ENCODE data around the gene CRTC1.

Gene CRTC1

GRCh38 chr19:18653853-18654252 lies 29.6 kb upstream of the CRTC1 start:
- no peak for DNase-seq

- DNase-seq: no peak
Measured at GRCh38 chr19:18654469-18654868, 29.0 kb upstream of the CRTC1 start.

- no peak for DNase-seq
Measured at GRCh38 chr19:18655173-18655844, 28.2 kb upstream of the CRTC1 start.

- DNase-seq: no peak
Measured at GRCh38 chr19:18656337-18657086, 27.0 kb upstream of the CRTC1 start.

GRCh38 chr19:18657590-18658365 lies 25.7 kb upstream of the CRTC1 start:
- DNase-seq: peak; percentile 67

- no peak for DNase-seq
Measured at GRCh38 chr19:18658366-18658855, 25.1 kb upstream of the CRTC1 start.

GRCh38 chr19:18659281-18660050 lies 24.0 kb upstream of the CRTC1 start:
- DNase-seq: peak; percentile 85

GRCh38 chr19:18660051-18660910 lies 23.2 kb upstream of the CRTC1 start:
- no peak for DNase-seq

GRCh38 chr19:18660939-18661670 lies 22.4 kb upstream of the CRTC1 start:
- DNase-seq: no peak

- DNase-seq: no peak
Measured at GRCh38 chr19:18662972-18663732, 20.3 kb upstream of the CRTC1 start.

GRCh38 chr19:18663940-18664530 lies 19.4 kb upstream of the CRTC1 start:
- no peak for DNase-seq

GRCh38 chr19:18665771-18666202 lies 17.7 kb upstream of the CRTC1 start:
- DNase-seq: no peak

- no peak for DNase-seq
Measured at GRCh38 chr19:18666317-18666716, 17.2 kb upstream of the CRTC1 start.

- no peak for DNase-seq
Measured at GRCh38 chr19:18666784-18667183, 16.7 kb upstream of the CRTC1 start.

GRCh38 chr19:18667531-18668251 lies 15.8 kb upstream of the CRTC1 start:
- DNase-seq: no peak

- DNase-seq: no peak
Measured at GRCh38 chr19:18668252-18668631, 15.2 kb upstream of the CRTC1 start.

- no peak for DNase-seq
Measured at GRCh38 chr19:18668744-18669523, 14.5 kb upstream of the CRTC1 start.

GRCh38 chr19:18669524-18669817 lies 14.0 kb upstream of the CRTC1 start:
- DNase-seq: no peak

- DNase-seq: no peak
Measured at GRCh38 chr19:18669883-18670282, 13.6 kb upstream of the CRTC1 start.
